Measurements from ENCODE around the gene ERCC8.

Gene ERCC8

GRCh38 chr5:60989790-60990189 is 44.9 kb upstream of the ERCC8 start:
- TF ChIP-seq CREB1 (IDR thresholded peaks at IDR 0.05; ENCODE audit: low read depth) (no peak), CEBPB (IDR thresholded peaks at IDR 0.05) (no peak), MAX (IDR thresholded peaks at IDR 0.05) (no peak), TEAD4 (IDR thresholded peaks at IDR 0.05) (no peak), YY1 (IDR thresholded peaks at IDR 0.05; ENCODE audit: low read depth) (no peak), TAF1 (IDR thresholded peaks at IDR 0.05; ENCODE audit: low read depth) (no peak), NFIC (IDR thresholded peaks at IDR 0.05) (no peak), ZBTB7A (IDR thresholded peaks at IDR 0.05; ENCODE audit: low read depth) (no peak), EGR1 (IDR thresholded peaks at IDR 0.05) (no peak), EP300 (IDR thresholded peaks at IDR 0.05; ENCODE audit: borderline replicate concordance) (no peak), REST (IDR thresholded peaks at IDR 0.05; ENCODE audit: low read depth) (no peak), USF1 (IDR thresholded peaks at IDR 0.05) (no peak), RAD21 (IDR thresholded peaks at IDR 0.05; ENCODE audit: low read depth) (no peak), TCF12 (IDR thresholded peaks at IDR 0.05; ENCODE audit: low read depth) (no peak)

- TF ChIP-seq TCF12 (IDR thresholded peaks at IDR 0.05; ENCODE audit: low read depth) (no peak), EGR1 (IDR thresholded peaks at IDR 0.05) (no peak), NFIC (IDR thresholded peaks at IDR 0.05) (no peak), TAF1 (IDR thresholded peaks at IDR 0.05; ENCODE audit: low read depth) (no peak), ZBTB7A (IDR thresholded peaks at IDR 0.05; ENCODE audit: low read depth) (no peak)
Measured at GRCh38 chr5:60980511-60980910, 35.6 kb upstream of the ERCC8 start.

GRCh38 chr5:60978968-60979367 is 34.1 kb upstream of the ERCC8 start:
- no peak for TF ChIP-seq EP300 (IDR thresholded peaks at IDR 0.05; ENCODE audit: borderline replicate concordance)
- TF ChIP-seq TAF1 (IDR thresholded peaks at IDR 0.05; ENCODE audit: low read depth) = no peak

- TF ChIP-seq EGR1 (IDR thresholded peaks at IDR 0.05) = no peak
- TF ChIP-seq FOXM1 (IDR thresholded peaks at IDR 0.05; ENCODE audit: borderline replicate concordance, low read depth) = no peak
- TF ChIP-seq YY1 (IDR thresholded peaks at IDR 0.05; ENCODE audit: low read depth) = no peak
- TF ChIP-seq TAF1 (IDR thresholded peaks at IDR 0.05; ENCODE audit: low read depth) = no peak
- no peak for TF ChIP-seq USF1 (IDR thresholded peaks at IDR 0.05)
- no peak for TF ChIP-seq ZBTB7A (IDR thresholded peaks at IDR 0.05; ENCODE audit: low read depth)
- no peak for TF ChIP-seq TEAD4 (IDR thresholded peaks at IDR 0.05)
- TF ChIP-seq CREB1 (IDR thresholded peaks at IDR 0.05; ENCODE audit: low read depth) = no peak
Measured at GRCh38 chr5:60977956-60978737, 33.3 kb upstream of the ERCC8 start.

GRCh38 chr5:60972231-60972630 is 27.4 kb upstream of the ERCC8 start:
- no peak for TF ChIP-seq USF1 (IDR thresholded peaks at IDR 0.05)
- no peak for TF ChIP-seq CREB1 (IDR thresholded peaks at IDR 0.05; ENCODE audit: low read depth)
- no peak for TF ChIP-seq FOXM1 (IDR thresholded peaks at IDR 0.05; ENCODE audit: borderline replicate concordance, low read depth)
- TF ChIP-seq REST (IDR thresholded peaks at IDR 0.05; ENCODE audit: low read depth) = no peak
- no peak for TF ChIP-seq TAF1 (IDR thresholded peaks at IDR 0.05; ENCODE audit: low read depth)
- no peak for TF ChIP-seq NFIC (IDR thresholded peaks at IDR 0.05)
- TF ChIP-seq MAX (IDR thresholded peaks at IDR 0.05) = no peak
- TF ChIP-seq ZBTB7A (IDR thresholded peaks at IDR 0.05; ENCODE audit: low read depth) = no peak

GRCh38 chr5:60961685-60962084 is 16.8 kb upstream of the ERCC8 start:
- TF ChIP-seq EP300 (IDR thresholded peaks at IDR 0.05; ENCODE audit: borderline replicate concordance) = no peak
- TF ChIP-seq NFIC (IDR thresholded peaks at IDR 0.05) = no peak
- TF ChIP-seq CEBPB (IDR thresholded peaks at IDR 0.05) = peak; percentile 47; the same call in 1 of the 2 replicates
- TF ChIP-seq YY1 (IDR thresholded peaks at IDR 0.05; ENCODE audit: low read depth) = no peak
- TF ChIP-seq USF1 (IDR thresholded peaks at IDR 0.05) = no peak

Data from Ishikawa (cell line).